Stimulated activated CD4-positive, alpha-beta T cell treated with anti-CD3 and anti-CD28 coated beads, Interleukin-12 subunit alpha, Interleukin-12 subunit beta, amount 100 ng/mL, for 4 hours (primary cell): Measurements from ENCODE around the gene RBM19.

Source experiments
- DNase-seq: peaks from one replicate; pipeline ENCODE4 v3.0.0-alpha.2; 2020

Gene RBM19

GRCh38 chr12:113950873-113951272, 15.3 kb downstream of the RBM19 start:
- no peak for DNase-seq

- DNase-seq, result no peak
Observed at GRCh38 chr12:113949321-113950305, 16.5 kb downstream of the RBM19 start.

- DNase-seq, result no peak
Observed at GRCh38 chr12:113948151-113948914, 17.8 kb downstream of the RBM19 start.

- no peak for DNase-seq
Observed at GRCh38 chr12:113946175-113946574, 19.9 kb downstream of the RBM19 start.

- no peak for DNase-seq
Observed at GRCh38 chr12:113945174-113946173, 20.7 kb downstream of the RBM19 start.

- DNase-seq, result no peak
Observed at GRCh38 chr12:113942209-113942608, 23.9 kb downstream of the RBM19 start.

- DNase-seq, result no peak
Observed at GRCh38 chr12:113941208-113941486, 25.0 kb downstream of the RBM19 start.

- DNase-seq, result no peak
Observed at GRCh38 chr12:113940357-113941207, 25.5 kb downstream of the RBM19 start.

- no peak for DNase-seq
Observed at GRCh38 chr12:113939867-113940266, 26.3 kb downstream of the RBM19 start.

GRCh38 chr12:113938471-113938870, 27.7 kb downstream of the RBM19 start:
- DNase-seq, result no peak

- no peak for DNase-seq
Observed at GRCh38 chr12:113936460-113936859, 29.7 kb downstream of the RBM19 start.

- no peak for DNase-seq
Observed at GRCh38 chr12:113935459-113935858, 30.7 kb downstream of the RBM19 start.

- no peak for DNase-seq
Observed at GRCh38 chr12:113934946-113935345, 31.2 kb downstream of the RBM19 start.

GRCh38 chr12:113934060-113934814, 31.9 kb downstream of the RBM19 start:
- DNase-seq, result no peak

- no peak for DNase-seq
Observed at GRCh38 chr12:113933201-113933786, 32.8 kb downstream of the RBM19 start.

- no peak for DNase-seq
Observed at GRCh38 chr12:113932381-113933196, 33.5 kb downstream of the RBM19 start.

GRCh38 chr12:113931517-113931916, 34.6 kb downstream of the RBM19 start:
- no peak for DNase-seq

GRCh38 chr12:113930249-113930648, 35.9 kb downstream of the RBM19 start:
- DNase-seq, result no peak

- DNase-seq, result no peak
Observed at GRCh38 chr12:113929312-113929989, 36.7 kb downstream of the RBM19 start.
